PC-3 (cell line): ENCODE measurements around the gene PTMS.

Experiments
- CTCF ChIP-seq: fragments of 300-600 bp; sonication (generic); conservative IDR thresholded peaks from 2 replicates; pipeline ENCODE4 v1.5.1; 2017; ENCODE audit warnings: antibody characterized with exemption, low read depth, mild to moderate bottlenecking, low read length
- EZH2 ChIP-seq: fragments of 300-600 bp; sonication (generic); IDR thresholded peaks from one replicate; pipeline ENCODE4 v1.6.1; 2017; ENCODE audit warnings: antibody characterized with exemption, mild to moderate bottlenecking, low read length; ENCODE audit not compliant: unreplicated experiment
- EZH2phosphoT487 ChIP-seq: fragments of 300-600 bp; sonication (generic); IDR thresholded peaks from 2 replicates; pipeline ENCODE4 v1.6.1; 2018; ENCODE audit warnings: mild to moderate bottlenecking, antibody characterized with exemption, low read length, borderline replicate concordance

GRCh38 chr12:6784761-6785160 is 18.6 kb downstream of the PTMS start:
- no peak for TF ChIP-seq CTCF
- TF ChIP-seq EZH2: no peak
- no peak for TF ChIP-seq EZH2phosphoT487
